ENCODE results near the gene NOL7.

Gene NOL7

GRCh38 chr6:13629459-13630116, 14.5 kb downstream of the NOL7 start:
- no peaks in the 10 kb centered on the region for H3K9me3 ChIP-seq (ENCODE audit: control insufficient read depth, low read length)
- H3K36me3 ChIP-seq (ENCODE audit: control insufficient read depth, insufficient read depth, low read length) = no peaks in the 10 kb centered on the region
- H3K4me2 ChIP-seq (ENCODE audit: low read length) = no peak overlapping the region
- H3K27ac ChIP-seq = no peak overlapping the region
- no peaks in the 10 kb centered on the region for H3K4me1 ChIP-seq
- no peak overlapping the region for H2AFZ ChIP-seq
- no peak overlapping the region for H3K9ac ChIP-seq
- H3K27me3 ChIP-seq (ENCODE audit: control insufficient read depth, insufficient read depth, low read length) = no peaks in the 10 kb centered on the region
- H3K4me3 ChIP-seq (ENCODE audit: low read depth, low read length) = no peak overlapping the region
- no peaks in the 10 kb centered on the region for H3K79me2 ChIP-seq
- no peak for TF ChIP-seq CTCF (IDR thresholded peaks at IDR 0.05)

DNA sequence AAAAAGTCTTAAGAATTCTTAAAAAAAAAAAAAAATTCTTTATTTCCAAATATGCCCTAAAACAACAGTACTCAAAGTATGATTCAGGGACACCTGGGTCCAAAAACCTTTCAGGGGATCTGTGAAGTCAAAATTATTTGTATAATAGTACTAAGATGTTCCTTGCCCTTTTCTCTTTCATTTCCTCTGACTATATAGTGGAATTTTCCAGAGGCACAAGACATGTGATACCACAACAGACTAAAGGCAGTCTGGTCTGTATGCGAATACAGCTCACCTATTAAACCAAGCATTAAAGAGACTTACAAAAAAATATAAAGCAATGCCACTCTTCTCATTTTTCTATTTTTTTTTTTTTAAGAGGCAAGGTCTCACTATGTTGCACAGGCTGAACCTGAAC, 15.4 kb downstream of the NOL7 start:
- TF ChIP-seq CTCF (IDR thresholded peaks at IDR 0.05) = no peak
- no peak overlapping the region for H2AFZ ChIP-seq
- H3K4me2 ChIP-seq (ENCODE audit: low read length) = no peak overlapping the region
- no peaks in the 10 kb centered on the region for H3K27me3 ChIP-seq (ENCODE audit: control insufficient read depth, insufficient read depth, low read length)
- H3K4me3 ChIP-seq (ENCODE audit: low read depth, low read length) = no peak overlapping the region
- no peaks in the 10 kb centered on the region for H3K79me2 ChIP-seq
- no peaks in the 10 kb centered on the region for H3K9me3 ChIP-seq (ENCODE audit: control insufficient read depth, low read length)
- no peak overlapping the region for H3K9ac ChIP-seq
- no peaks in the 10 kb centered on the region for H3K4me1 ChIP-seq
- H3K36me3 ChIP-seq (ENCODE audit: control insufficient read depth, insufficient read depth, low read length) = no peaks in the 10 kb centered on the region
- no peak overlapping the region for H3K27ac ChIP-seq

GRCh38 chr6:13633343-13633742, 18.2 kb downstream of the NOL7 start:
- Histone ChIP-seq H3K79me2 (no peaks in the 10 kb centered on the region), H3K9me3 (ENCODE audit: control insufficient read depth, low read length) (no peaks in the 10 kb centered on the region), H3K27me3 (ENCODE audit: control insufficient read depth, insufficient read depth, low read length) (no peaks in the 10 kb centered on the region), H3K9ac (no peak overlapping the region), H3K4me2 (ENCODE audit: low read length) (no peak overlapping the region), H3K4me1 (no peaks in the 10 kb centered on the region), H2AFZ (no peak overlapping the region), H3K36me3 (ENCODE audit: control insufficient read depth, insufficient read depth, low read length) (no peaks in the 10 kb centered on the region), H3K4me3 (ENCODE audit: low read depth, low read length) (no peak overlapping the region), H3K27ac (no peak overlapping the region)
- TF ChIP-seq CTCF (IDR thresholded peaks at IDR 0.05) = no peak

GRCh38 chr6:13635948-13636658, 21.0 kb downstream of the NOL7 start:
- H3K27ac ChIP-seq = no peak overlapping the region
- no peak for TF ChIP-seq CTCF (IDR thresholded peaks at IDR 0.05)
- H3K79me2 ChIP-seq = no peaks in the 10 kb centered on the region
- no peaks in the 10 kb centered on the region for H3K9me3 ChIP-seq (ENCODE audit: control insufficient read depth, low read length)
- H3K27me3 ChIP-seq (ENCODE audit: control insufficient read depth, insufficient read depth, low read length) = no peaks in the 10 kb centered on the region
- H3K4me1 ChIP-seq = no peaks in the 10 kb centered on the region
- no peaks in the 10 kb centered on the region for H3K36me3 ChIP-seq (ENCODE audit: control insufficient read depth, insufficient read depth, low read length)
- no peak overlapping the region for H3K4me3 ChIP-seq (ENCODE audit: low read depth, low read length)
- H3K9ac ChIP-seq = no peak overlapping the region
- no peak overlapping the region for H2AFZ ChIP-seq
- H3K4me2 ChIP-seq (ENCODE audit: low read length) = no peak overlapping the region

- H3K9ac ChIP-seq = no peak overlapping the region
- H3K79me2 ChIP-seq = no peaks in the 10 kb centered on the region
- no peak overlapping the region for H3K4me2 ChIP-seq (ENCODE audit: low read length)
- H3K27me3 ChIP-seq (ENCODE audit: control insufficient read depth, insufficient read depth, low read length) = no peaks in the 10 kb centered on the region
- no peak overlapping the region for H3K4me3 ChIP-seq (ENCODE audit: low read depth, low read length)
- H3K4me1 ChIP-seq = no peaks in the 10 kb centered on the region
- no peak overlapping the region for H3K27ac ChIP-seq
- no peak overlapping the region for H2AFZ ChIP-seq
- H3K9me3 ChIP-seq (ENCODE audit: control insufficient read depth, low read length) = no peaks in the 10 kb centered on the region
- H3K36me3 ChIP-seq (ENCODE audit: control insufficient read depth, insufficient read depth, low read length) = no peaks in the 10 kb centered on the region
- TF ChIP-seq CTCF (IDR thresholded peaks at IDR 0.05) = no peak
These were observed 22.9 kb downstream of the NOL7 start for GRCh38 chr6:13638014-13638413.

Data from parathyroid adenoma (tissue), 2 donors.